ENCODE measurements around the gene TRPM6.

GRCh38 chr9:74846766-74847165 is 41.0 kb downstream of the TRPM6 start:
- no peak for TF ChIP-seq POLR2A (IDR thresholded peaks at IDR 0.05)
- no peak for TF ChIP-seq CTCF (IDR thresholded peaks at IDR 0.05)
- no peak for TF ChIP-seq EP300 (IDR thresholded peaks at IDR 0.05)
